K562 (cell line): Measurements from ENCODE around the gene CHRNA9. TPM values are rescaled to one million over a fixed set of nuclear protein-coding genes. Genes with fewer than 3 reads are reported as not detected.

Experiments used
- ETV6 ChIP-seq, 3 experiments: fragments of 150-350 bp in 1 of 3; sonication (generic) in 1 of 3; formaldehyde crosslinking in 1 of 3; IDR thresholded peaks; 2 replicates each; pipeline versions ENCODE4 v1.6.1 to v1.8.0; 2014 to 2022; ENCODE audit warnings: borderline replicate concordance in 2 of 3, low read depth in 2 of 3, antibody characterized with exemption in 1 of 3, low read length in 1 of 3, mild to moderate bottlenecking in 1 of 3, missing genetic modification reagents in 1 of 3
- FOXK2 ChIP-seq, 2 experiments: fragments of 450-650 bp; IDR thresholded peaks in 1 of 2; conservative IDR thresholded peaks in 1 of 2; 2 replicates each; pipeline ENCODE4 v1.6.1; 2016; ENCODE audit warnings: low read depth in 2 of 2, mild to moderate bottlenecking in 1 of 2
- HMG20B ChIP-seq: fragments of 250-450 bp; sonication (Bioruptor Pico); IDR thresholded peaks from 2 replicates; pipeline ENCODE4 v1.5.0; 2021; ENCODE audit warnings: mild to moderate bottlenecking
- IRF9 ChIP-seq: fragments of 450-650 bp; IDR thresholded peaks from 2 replicates; pipeline ENCODE4 v1.6.1; 2016; ENCODE audit warnings: missing biosample characterization, missing genetic modification characterization
- MAZ ChIP-seq, 2 experiments: fragments of 450-650 bp in 1 of 2; sonication (generic) in 1 of 2; formaldehyde crosslinking; IDR thresholded peaks in 1 of 2; conservative IDR thresholded peaks in 1 of 2; 2 replicates each; pipeline versions ENCODE4 v1.4.0 to v1.5.0; 2020; ENCODE audit warnings: mild to moderate bottlenecking in 1 of 2, missing genetic modification reagents in 1 of 2
- MLX ChIP-seq, 2 experiments: fragments of 450-650 bp in 1 of 2; sonication (generic) in 1 of 2; formaldehyde crosslinking; conservative IDR thresholded peaks; 2 replicates each; pipeline versions ENCODE4 v1.4.0 to v1.8.1; 2020 to 2022; ENCODE audit warnings: mild to moderate bottlenecking in 1 of 2, missing genetic modification reagents in 1 of 2
- MTA2 ChIP-seq: fragments of 450-650 bp; IDR thresholded peaks from 2 replicates; pipeline ENCODE4 v1.6.1; 2016; ENCODE audit warnings: low read depth
- PRMT5 ChIP-seq: sonication (generic); formaldehyde crosslinking; IDR thresholded peaks from 2 replicates; pipeline ENCODE4 v1.5.0; 2020; ENCODE audit warnings: missing genetic modification reagents
- RREB1 ChIP-seq: fragments of 250-450 bp; sonication (Bioruptor Pico); IDR thresholded peaks from 2 replicates; pipeline ENCODE4 v1.4.0; 2020
- SP2 ChIP-seq: IDR thresholded peaks from 2 replicates; pipeline ENCODE4 v1.6.1; 2011; ENCODE audit warnings: mild to moderate bottlenecking, low read depth, low read length, moderate library complexity; ENCODE audit not compliant: poor library complexity, severe bottlenecking; ENCODE audit errors: extremely low read depth
- TRIM25 ChIP-seq: fragments of 450-650 bp; IDR thresholded peaks from 2 replicates; pipeline ENCODE4 v1.7.0; 2016; ENCODE audit warnings: borderline replicate concordance
- ZBED1 ChIP-seq: IDR thresholded peaks from 2 replicates; pipeline ENCODE4 v1.6.1; 2014
- ZC3H11A ChIP-seq: IDR thresholded peaks from 2 replicates; pipeline ENCODE4 v1.6.1; 2012; ENCODE audit warnings: low read depth, low read length, improper control_type of control experiment
- polyA plus RNA-seq, 8 experiments: library from polyadenylated mRNA; depleted of rRNA in 4 of 8; stranded (reverse) in 5 of 8; unstranded in 3 of 8; fragments of >200 nt; fragmentation: Nextera tagmentation in 2 of 8; fragmentation: Illumina TruSeq in 1 of 8; extraction: Ambion mirVana in 2 of 8; extraction: Trizol in 1 of 8; gene quantifications; 2 replicates each; pipeline versions ENCODE4 v1.2.1 to v1.2.3, GENCODE V29; 2011 to 2014; ENCODE audit warnings: inconsistent platforms in 1 of 8, missing spikeins in 1 of 8
- total RNA-seq, 7 experiments: library from RNA; depleted of rRNA in 6 of 7; stranded (reverse); fragments of >200 nt in 6 of 7; fragmentation: Illumina TruSeq in 2 of 7; extraction: Trizol in 2 of 7; gene quantifications; 2 replicates each; pipeline versions ENCODE4 v1.2.1 to v1.2.3, GENCODE V29; 2011 to 2021; ENCODE audit warnings: low replicate concordance in 1 of 7
- TF ChIP-seq, protein P1 (sequence below): sonication (generic); formaldehyde crosslinking; IDR thresholded peaks from 2 replicates; pipeline ENCODE4 v1.9.0; 2022; ENCODE audit warnings: mild to moderate bottlenecking, missing genetic modification reagents

The CHRNA9 gene
- total and polyA plus RNA-seq, 9 of the 15 experiments (the other 6 are each of a cell fraction or from before 2014, with no cell fraction given): not detected

GRCh38 chr4:40307627-40308497 is 27.3 kb upstream of the CHRNA9 start (continued):
- TF ChIP-seq ZC3H11A: no peak
- TF ChIP-seq TRIM25: no peak
- peak; percentile 71; the same call in 1 of the 2 replicates for TF ChIP-seq ZBED1
- peak; percentile 68 for TF ChIP-seq MTA2
- no peak for TF ChIP-seq MLX (CRISPR knock-in tag; conservative IDR thresholded peaks at IDR 0.05)
- no peak for TF ChIP-seq SP2
- TF ChIP-seq RREB1 (CRISPR knock-in tag): no peak
- no peak for TF ChIP-seq IRF9 (tag)
- TF ChIP-seq FOXK2 (conservative IDR thresholded peaks at IDR 0.05 in 1 of 2, IDR thresholded peaks at IDR 0.05 in 1 of 2; ENCODE audit: low read depth in 2 of 2): 0 out of 4 replicates have a peak, but pooled peaks of 1 of the 2 experiments have one; percentile 10
- TF ChIP-seq HMG20B (CRISPR knock-in tag): no peak
- peak in 1 of 2 experiments; percentile 57; a peak in 1 of 4 replicates for TF ChIP-seq ETV6 (IDR thresholded peaks at IDR 0.05; ENCODE audit: borderline replicate concordance in 1 of 2, low read depth in 2 of 2, low read length in 1 of 2)
- no peak for TF ChIP-seq ETV6 (CRISPR knock-in tag; IDR thresholded peaks at IDR 0.05; ENCODE audit: borderline replicate concordance)
- TF ChIP-seq MAZ (CRISPR knock-in tag; conservative IDR thresholded peaks at IDR 0.05 in 1 of 2, IDR thresholded peaks at IDR 0.05 in 1 of 2): peak in 1 of 2 experiments; percentile 41; a peak in 1 of 4 replicates
- TF ChIP-seq, protein P1, sequence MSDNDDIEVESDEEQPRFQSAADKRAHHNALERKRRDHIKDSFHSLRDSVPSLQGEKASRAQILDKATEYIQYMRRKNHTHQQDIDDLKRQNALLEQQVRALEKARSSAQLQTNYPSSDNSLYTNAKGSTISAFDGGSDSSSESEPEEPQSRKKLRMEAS: peak; percentile 28; the same call in 1 of the 2 replicates
- no peak for TF ChIP-seq PRMT5 (CRISPR knock-in tag)
